ENCODE measurements around the gene NACC2. TPM values are rescaled to one million over a fixed set of nuclear protein-coding genes. Genes with fewer than 3 reads are reported as not detected.
"Not testable (repeated sequence)": the region's sequence is repeated elsewhere in the genome, so short reads cannot be mapped to it uniquely, and the experiment has no call there.

NACC2 gene
- total RNA-seq, 4 donors from 2014 or later = 26.0 to 51.7 (median 43.5) TPM

DNA sequence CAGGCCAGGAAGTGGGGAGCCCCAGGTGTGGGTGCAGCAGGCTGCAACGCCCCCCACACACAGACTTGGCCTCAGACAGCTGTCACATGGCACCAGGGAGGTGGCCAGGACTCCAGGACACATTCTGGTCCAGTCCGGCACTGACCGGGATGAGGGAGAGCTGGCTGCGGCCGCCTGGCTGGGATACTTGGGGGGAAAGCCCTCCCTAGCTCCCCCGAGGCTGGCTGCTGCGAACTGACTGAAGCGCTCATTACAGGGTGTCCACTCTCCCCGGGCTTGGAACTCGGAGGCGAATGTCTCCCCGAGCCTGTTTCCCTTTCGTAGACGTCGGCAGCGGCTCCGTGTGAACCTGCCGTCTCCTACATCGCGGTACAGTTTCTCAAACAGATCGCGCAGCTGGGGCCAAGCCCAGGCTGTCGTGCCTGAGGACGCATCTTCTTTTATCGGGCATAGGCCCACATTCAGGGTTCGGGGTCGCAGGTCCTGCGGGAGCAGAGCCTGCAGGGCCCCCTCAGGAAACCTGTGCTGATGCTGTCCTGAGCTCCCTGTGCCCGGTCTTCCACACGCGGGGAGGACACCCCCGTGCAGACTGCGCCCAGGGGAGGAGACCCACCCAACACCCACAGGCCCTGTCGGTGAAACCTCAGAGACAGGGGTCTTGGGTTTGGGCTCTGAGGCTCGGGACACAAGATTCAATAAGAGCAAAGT, 19.8 kb downstream of the NACC2 start:
- H3K27me3 ChIP-seq = no peaks in the 10 kb centered on the region
- no peaks in the 10 kb centered on the region for H3K36me3 ChIP-seq
- in situ Hi-C loops (cut with MboI; ENCODE audit: low sequenced_read_pairs in 4 of 4) = no loop called here
- DNase-seq (no peak), ATAC-seq (no peak)
- H3K27ac ChIP-seq = no peak overlapping the region
- H3K4me1 ChIP-seq = peaks cover 13 to 18% of the 10 kb centered on the region in 2 donors
- TF ChIP-seq POLR2A (IDR thresholded peaks at IDR 0.05) (no peak), CTCF (IDR thresholded peaks at IDR 0.05 in 4 of 5, conservative IDR thresholded peaks at IDR 0.05 in 1 of 5) (no peak)
- intact Hi-C loops (cut with DNase I; ENCODE audit: low total_unique reads) = no loop called here
- H3K4me3 ChIP-seq = no peak overlapping the region
- H3K9me3 ChIP-seq = no peaks in the 10 kb centered on the region

- no peak overlapping the region for H3K4me3 ChIP-seq
- ATAC-seq (no peak), DNase-seq (peak in 1 of 2 donors; percentile 6)
- H3K27me3 ChIP-seq = no peaks in the 10 kb centered on the region
- in situ Hi-C loops (cut with MboI; ENCODE audit: low sequenced_read_pairs in 4 of 4) = no loop called here
- no peak for TF ChIP-seq CTCF (IDR thresholded peaks at IDR 0.05 in 4 of 5, conservative IDR thresholded peaks at IDR 0.05 in 1 of 5)
- H3K36me3 ChIP-seq = no peaks in the 10 kb centered on the region
- H3K4me1 ChIP-seq = peaks cover 8 to 12% of the 10 kb centered on the region in 2 donors
- no peak overlapping the region for H3K27ac ChIP-seq
- intact Hi-C loops (cut with DNase I; ENCODE audit: low total_unique reads) = no loop called here
- no peaks in the 10 kb centered on the region for H3K9me3 ChIP-seq
Observed at GRCh38 chr9:136074706-136075105, 20.4 kb downstream of the NACC2 start.

GRCh38 chr9:136062657-136063439, 32.2 kb downstream of the NACC2 start:
- Histone ChIP-seq H3K36me3 (no peaks in the 10 kb centered on the region), H3K27me3 (no peaks in the 10 kb centered on the region), H3K27ac (no peak overlapping the region), H3K4me1 (peaks cover 0 to 5% of the 10 kb centered on the region in 2 donors), H3K4me3 (no peak overlapping the region), H3K9me3 (no peaks in the 10 kb centered on the region)
- intact Hi-C loops (cut with DNase I; ENCODE audit: low total_unique reads) = no loop called here
- ATAC-seq (no peak), DNase-seq (no peak)
- TF ChIP-seq CTCF (IDR thresholded peaks at IDR 0.05 in 4 of 5, conservative IDR thresholded peaks at IDR 0.05 in 1 of 5) (no peak), POLR2A (IDR thresholded peaks at IDR 0.05) (no peak)
- in situ Hi-C loops (cut with MboI; ENCODE audit: low sequenced_read_pairs in 4 of 4) = no loop called here

- H3K4me1 ChIP-seq; intact Hi-C loops (cut with DNase I; ENCODE audit: low total_unique reads); DNase-seq; H3K27ac ChIP-seq; in situ Hi-C loops (cut with MboI; ENCODE audit: low sequenced_read_pairs in 4 of 4); H3K27me3 ChIP-seq; H3K36me3 ChIP-seq; H3K9me3 ChIP-seq; H3K4me3 ChIP-seq; ATAC-seq: not testable (repeated sequence)
Observed at GRCh38 chr9:136061916-136062315, 33.2 kb downstream of the NACC2 start.

DNA sequence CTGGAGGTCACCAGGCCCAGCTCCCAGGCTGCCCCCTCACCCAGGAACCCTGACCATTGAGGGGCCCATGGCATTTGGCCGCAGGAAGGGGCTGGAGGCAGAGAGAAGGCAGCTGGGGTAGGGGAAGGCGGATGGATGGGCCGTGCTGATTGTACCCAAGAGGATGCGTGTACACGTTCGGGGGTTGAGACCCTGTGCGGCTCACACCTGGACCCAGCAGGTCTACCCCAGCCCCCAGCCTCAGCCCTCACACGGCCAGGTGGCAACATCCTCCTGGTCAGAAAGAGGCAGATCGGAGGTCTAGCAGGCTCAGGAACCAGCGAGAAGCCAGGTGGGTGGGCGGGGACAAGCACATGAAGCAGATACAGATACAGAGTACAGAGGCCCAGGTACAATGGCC, 33.7 kb downstream of the NACC2 start:
- H3K4me3 ChIP-seq = no peak overlapping the region
- no peak for TF ChIP-seq POLR2A (IDR thresholded peaks at IDR 0.05)
- TF ChIP-seq CTCF (IDR thresholded peaks at IDR 0.05 in 4 of 5, conservative IDR thresholded peaks at IDR 0.05 in 1 of 5) = no peak
- H3K27ac ChIP-seq = no peak overlapping the region
- no peaks in the 10 kb centered on the region for H3K9me3 ChIP-seq
- intact Hi-C loops (cut with DNase I; ENCODE audit: low total_unique reads) = no loop called here
- no peak for ATAC-seq
- H3K4me1 ChIP-seq = peaks cover 0 to 5% of the 10 kb centered on the region in 2 donors
- no peaks in the 10 kb centered on the region for H3K27me3 ChIP-seq
- no peak for DNase-seq
- no peaks in the 10 kb centered on the region for H3K36me3 ChIP-seq
- in situ Hi-C loops (cut with MboI; ENCODE audit: low sequenced_read_pairs in 4 of 4) = no loop called here

Data from gastrocnemius medialis (tissue), 4 donors.